Psoas muscle (tissue), 8 donors: Measurements from ENCODE around the gene ETV7. TPM values are rescaled to one million over a fixed set of nuclear protein-coding genes. Genes with fewer than 3 reads are reported as not detected.

Source experiments
- ATAC-seq, 4 donors: fragments of 200-7000 bp; cut with Tn5 transposase; one replicate each; pipeline ENCODE4 v1.9.1; 2020; ENCODE audit warnings: moderate library complexity in 3 of 4, mild to moderate bottlenecking in 2 of 4
- DNase-seq, 2 donors: peaks; one replicate each; pipeline ENCODE4 v3.0.0-alpha.2; 2020
- H3K27ac ChIP-seq: fragments of 200-600 bp; one replicate; pipeline ENCODE4 v1.8.0; 2022
- H3K27me3 ChIP-seq, 3 donors: fragments of 200-600 bp in 1 of 3; one replicate each; pipeline versions ENCODE4 v1.6.1 to v1.8.0; 2013 to 2022; ENCODE audit warnings: low read length in 2 of 3, mild to moderate bottlenecking in 2 of 3, moderate library complexity in 1 of 3; ENCODE audit not compliant: insufficient read depth in 3 of 3
- H3K36me3 ChIP-seq, 2 donors: fragments of 200-600 bp in 1 of 2; one replicate each; pipeline versions ENCODE4 v1.6.1 to v1.8.0; 2013 to 2022; ENCODE audit warnings: low read depth in 1 of 2, mild to moderate bottlenecking in 1 of 2, moderate library complexity in 1 of 2; ENCODE audit not compliant: insufficient read depth in 1 of 2
- H3K4me1 ChIP-seq: fragments of 200-600 bp; one replicate; pipeline ENCODE4 v1.8.0; 2022
- H3K4me3 ChIP-seq: fragments of 200-600 bp; one replicate; pipeline ENCODE4 v1.8.0; 2022; ENCODE audit warnings: mild to moderate bottlenecking
- H3K9me3 ChIP-seq: fragments of 200-600 bp; one replicate; pipeline ENCODE4 v1.8.0; 2022
- WGBS, 3 donors: extraction: QIAGEN DNeasy Blood & Tissue Kit; methylation state at CpG; one replicate each; pipeline versions ENCODE4 v1.1.6 to v1.1.7; 2013; 5-methylcytosine and 5-hydroxymethylcytosine counted together
- intact Hi-C, 2 donors: fragments of 100-400 bp; cut with DNase I; formaldehyde crosslinking; loops; one replicate each; pipeline versions ENCODE4 v1.11.0 to v1.14.2; 2022
- polyA plus RNA-seq, 3 donors: library from polyadenylated mRNA; stranded (reverse); fragments of 200-250 nt; gene quantifications; one replicate each; pipeline ENCODE4 v1.2.3, GENCODE V29; 2013
- total RNA-seq, 4 donors: library from RNA; stranded (reverse); fragmentation: NEBNext Ultra II Directional in 2 of 4; extraction: Animal tissue kit (Norgen Biotek cat#: 25700) in 2 of 4; gene quantifications; one replicate each; pipeline versions ENCODE4 v1.2.1 to v1.2.4, GENCODE V29; 2021 to 2023
- TF ChIP-seq, protein P1 (sequence below): fragments of 200-600 bp; IDR thresholded peaks from one replicate; pipeline ENCODE4 v1.8.0; 2022; ENCODE audit warnings: antibody characterized with exemption
- donor health status: healthy with polysubstance abuse.
- donor health status: DM: no; HTN: no; CAD: no; lungs with moderate emphysema.
- donor health status: Bipolar disorder and iron deficiency.
- donor health status: healthy.
- donor health status: DM: yes; HTN: yes; CAD: no.
- donor health status: DM: no; HTN: no; CAD: no.
- donor health status: DM: no; HTN: no; CAD: no.
- donor health status: DM: yes; HTN: yes; CAD: no.

The ETV7 gene
- total and polyA plus RNA-seq, 7 donors, result 0.06 to 0.09 TPM; not detected in 5

DNA sequence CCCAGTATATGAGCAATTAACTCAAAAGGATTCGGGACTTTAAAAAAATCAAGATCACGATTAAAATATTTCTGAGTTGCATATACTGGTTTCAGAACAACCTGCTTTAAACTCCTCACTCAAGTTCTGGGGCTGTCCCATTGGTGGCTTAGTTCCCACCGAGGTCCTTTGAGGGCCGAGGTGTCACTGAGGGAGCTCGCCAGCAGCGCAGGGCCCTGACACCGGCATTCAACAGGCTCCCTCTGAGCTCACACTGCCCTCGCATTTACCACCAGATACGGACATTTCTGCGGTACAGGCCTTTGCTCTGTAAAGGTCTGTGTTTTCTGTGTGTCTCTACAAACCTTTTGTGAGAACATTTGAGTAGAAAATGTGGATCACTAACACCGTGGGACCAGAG lies 26.4 kb downstream of the ETV7 start:
- Histone ChIP-seq H3K27ac (peak overlapping the region; percentile 25), H3K4me1 (peaks cover 5% of the 10 kb centered on the region), H3K27me3 (no peaks in the 10 kb centered on the region), H3K9me3 (no peaks in the 10 kb centered on the region), H3K4me3 (no peak overlapping the region), H3K36me3 (no peaks in the 10 kb centered on the region)
- ATAC-seq (peak in 1 of 4 donors; percentile 13), DNase-seq (no peak)
- 73 to 83% (median 79%) methylated on average over 11 of the region's 11 CpGs for WGBS, 3 donors
- intact Hi-C loops, result loop anchor here (5.0 to 10.0 kb wide), 3 partner anchors 236 to 336 kb away; partner anchors contain the start of genes MAPK14 (in 1 of the 2) and SLC26A8 (in 1 of the 2)
- TF ChIP-seq, protein P1, sequence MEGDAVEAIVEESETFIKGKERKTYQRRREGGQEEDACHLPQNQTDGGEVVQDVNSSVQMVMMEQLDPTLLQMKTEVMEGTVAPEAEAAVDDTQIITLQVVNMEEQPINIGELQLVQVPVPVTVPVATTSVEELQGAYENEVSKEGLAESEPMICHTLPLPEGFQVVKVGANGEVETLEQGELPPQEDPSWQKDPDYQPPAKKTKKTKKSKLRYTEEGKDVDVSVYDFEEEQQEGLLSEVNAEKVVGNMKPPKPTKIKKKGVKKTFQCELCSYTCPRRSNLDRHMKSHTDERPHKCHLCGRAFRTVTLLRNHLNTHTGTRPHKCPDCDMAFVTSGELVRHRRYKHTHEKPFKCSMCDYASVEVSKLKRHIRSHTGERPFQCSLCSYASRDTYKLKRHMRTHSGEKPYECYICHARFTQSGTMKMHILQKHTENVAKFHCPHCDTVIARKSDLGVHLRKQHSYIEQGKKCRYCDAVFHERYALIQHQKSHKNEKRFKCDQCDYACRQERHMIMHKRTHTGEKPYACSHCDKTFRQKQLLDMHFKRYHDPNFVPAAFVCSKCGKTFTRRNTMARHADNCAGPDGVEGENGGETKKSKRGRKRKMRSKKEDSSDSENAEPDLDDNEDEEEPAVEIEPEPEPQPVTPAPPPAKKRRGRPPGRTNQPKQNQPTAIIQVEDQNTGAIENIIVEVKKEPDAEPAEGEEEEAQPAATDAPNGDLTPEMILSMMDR, result no peak

DNA sequence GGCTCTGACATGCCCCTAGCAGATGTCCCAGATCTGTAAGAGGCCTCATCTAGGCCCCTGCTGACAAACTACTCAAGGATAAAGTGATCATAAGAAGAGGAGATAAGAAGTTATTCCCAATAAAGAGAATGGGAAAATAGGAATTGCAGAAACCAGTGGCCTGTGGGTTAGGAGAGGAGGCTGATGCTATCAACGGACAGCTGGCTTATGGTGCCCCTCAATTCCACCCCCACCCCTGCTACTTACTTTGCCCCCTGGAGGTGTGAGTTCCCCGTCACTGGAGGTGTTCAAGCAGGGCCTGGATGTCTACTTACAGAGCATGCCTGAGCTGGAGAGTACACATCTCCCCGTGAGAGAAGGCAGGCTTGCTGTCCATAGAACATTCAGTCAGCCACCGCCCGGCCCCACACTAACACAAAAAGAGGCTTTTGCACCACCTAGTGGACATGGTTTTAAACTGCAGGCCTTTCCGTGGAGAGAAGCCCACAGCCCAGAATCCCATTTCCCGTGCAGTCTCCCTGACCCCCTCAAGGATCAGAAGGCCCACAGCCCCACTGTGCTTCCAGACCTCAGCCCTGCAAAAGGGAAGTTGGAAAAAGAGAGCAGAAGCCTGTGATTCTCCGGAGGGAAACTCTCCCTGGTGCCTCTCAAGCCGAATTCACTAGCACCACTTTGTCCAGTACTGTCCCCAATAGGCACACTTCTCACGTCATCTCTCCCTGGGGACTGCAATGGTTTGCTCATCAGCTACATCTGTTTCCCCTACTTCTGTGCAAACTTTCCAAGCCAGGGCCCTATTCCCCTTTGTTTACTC lies 27.0 kb downstream of the ETV7 start:
- TF ChIP-seq, protein P1, result peak; percentile 76
- 12 to 18% (median 13%) methylated on average over 10 of the region's 10 CpGs for WGBS, 3 donors
- H3K27me3 ChIP-seq, result no peaks in the 10 kb centered on the region
- ATAC-seq (peak; percentile 87 to 97 (median 89)), DNase-seq (peak; percentile 65 to 80)
- no peak overlapping the region for H3K4me3 ChIP-seq
- H3K27ac ChIP-seq, result no peak overlapping the region
- no peaks in the 10 kb centered on the region for H3K9me3 ChIP-seq
- H3K36me3 ChIP-seq, result no peaks in the 10 kb centered on the region
- intact Hi-C loops, result loop anchor here (1.0 to 10.0 kb wide), 5 partner anchors 19 to 336 kb away; partner anchors contain the start of genes MAPK14 (in 1 of the 2) and SLC26A8 (in 1 of the 2)
- H3K4me1 ChIP-seq, result peaks cover 5% of the 10 kb centered on the region

DNA sequence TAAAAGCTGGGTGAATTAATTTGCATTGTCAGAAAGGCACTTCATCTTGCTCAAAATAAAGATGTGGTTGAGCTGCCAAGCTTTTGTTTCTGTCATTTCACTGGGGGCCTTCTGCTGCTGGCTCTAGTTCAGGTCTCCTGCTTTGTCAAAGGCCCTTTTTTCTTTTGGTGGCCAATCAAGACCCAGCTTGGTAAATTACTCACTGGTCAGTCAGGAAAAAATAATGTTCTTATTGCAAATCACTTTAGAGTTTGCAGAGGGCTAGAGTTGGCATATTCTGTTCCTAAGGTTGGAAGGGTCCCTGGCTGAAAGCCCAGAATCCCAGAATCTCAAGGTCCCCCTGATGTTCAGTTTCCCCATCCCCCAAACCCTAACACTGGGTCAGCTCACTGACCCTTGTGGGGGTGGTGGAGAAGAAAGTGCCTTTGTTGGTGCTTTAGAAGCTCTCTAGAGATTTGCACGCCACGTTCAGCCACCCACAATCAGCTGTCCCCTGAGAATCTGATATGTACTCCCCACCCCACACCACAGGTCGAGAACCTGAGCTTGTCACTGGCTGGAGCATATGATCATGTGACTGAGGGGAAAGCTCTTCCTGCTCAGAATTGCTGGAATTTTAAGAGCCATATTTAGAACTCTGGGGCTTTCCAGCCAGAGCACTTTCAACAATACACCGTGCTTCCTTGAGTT lies 29.1 kb downstream of the ETV7 start:
- H3K27me3 ChIP-seq, result peaks cover 0 to 2% (median 0%) of the 10 kb centered on the region in 3 donors
- WGBS, 3 donors, result 17 to 37% (median 22%) methylated on average over 4 of the region's 4 CpGs
- peaks cover 5% of the 10 kb centered on the region for H3K4me1 ChIP-seq
- H3K36me3 ChIP-seq, result no peaks in the 10 kb centered on the region
- no peak overlapping the region for H3K4me3 ChIP-seq
- no peaks in the 10 kb centered on the region for H3K9me3 ChIP-seq
- intact Hi-C loops, result loop anchor here in 1 of 2 donors (5.0 kb wide), 1 partner anchor 56 kb away; no protein-coding TSS in a partner anchor
- no peak for DNase-seq
- peak in 3 of 4 donors; percentile 28 to 35 (median 32) for ATAC-seq
- TF ChIP-seq, protein P1, result no peak
- peak overlapping the region; percentile 53 for H3K27ac ChIP-seq

DNA sequence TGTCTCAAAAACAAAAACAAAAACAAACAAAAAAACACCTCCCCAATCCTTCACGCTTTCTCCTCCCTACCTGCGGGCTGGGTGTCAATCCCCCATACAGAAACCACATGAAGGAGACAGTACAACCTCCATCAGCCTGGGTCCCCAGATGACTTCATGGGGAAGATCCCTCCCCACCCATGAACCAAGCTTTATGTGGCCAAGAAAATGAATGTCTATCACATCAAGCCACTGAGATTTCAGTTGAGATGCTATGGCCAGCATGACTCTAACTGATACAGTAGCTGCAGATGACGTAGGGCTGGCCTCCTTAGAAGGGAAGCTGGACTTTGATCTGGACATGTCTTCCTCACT lies 29.6 kb downstream of the ETV7 start:
- 89 to 94% (median 93%) methylated on average over 3 of the region's 3 CpGs for whole genome bisulfite sequencing, 3 donors
- Histone ChIP-seq H3K27ac (no peak overlapping the region), H3K36me3 (no peaks in the 10 kb centered on the region), H3K9me3 (no peaks in the 10 kb centered on the region), H3K4me3 (no peak overlapping the region), H3K27me3 (peaks cover 0 to 7% (median 0%) of the 10 kb centered on the region in 3 donors), H3K4me1 (peaks cover 5% of the 10 kb centered on the region)
- DNase-seq (no peak), ATAC-seq (no peak)
- intact Hi-C loops, result loop anchor here in 1 of 2 donors (5.0 kb wide), 1 partner anchor 56 kb away; no protein-coding TSS in a partner anchor
- TF ChIP-seq, protein P1, result no peak
